Panc1 (cell line): Measurements from ENCODE around the gene IAPP. TPM values are rescaled to one million over a fixed set of nuclear protein-coding genes. Genes with fewer than 3 reads are reported as not detected.

ENCODE experiments used
- ATAC-seq: fragments of 200-7000 bp; cut with Tn5 transposase; 2 replicates; pipeline ENCODE4 v1.9.1; 2020; ENCODE audit warnings: mild to moderate bottlenecking, moderate library complexity
- BruUV-seq: library from RNA; stranded (reverse); fragments of 400-500 nt; replicated peaks from 2 replicates; lab custom pipeline; 2021; lab: Mats Ljungman, UMichigan
- CTCF ChIA-PET: fragments of 300-600 bp; sonication (Branson Sonifier 250); formaldehyde crosslinking; loops from one replicate; lab custom pipeline; 2022; ENCODE audit warnings: antibody characterized with exemption; lab: Charles Lee
- POLR2A ChIA-PET: fragments of 300-600 bp; sonication (Branson Sonifier 250); formaldehyde crosslinking; loops from one replicate; lab custom pipeline; 2022; ENCODE audit warnings: antibody characterized with exemption; lab: Charles Lee
- DNase-seq: peaks from one replicate; pipeline ENCODE4 v3.0.0-alpha.2; 2010; ENCODE audit warnings: low read depth, low spot score
- H3K27ac ChIP-seq: 2 replicates; pipeline ENCODE4 v1.5.1; 2011; ENCODE audit warnings: mild to moderate bottlenecking, low read length, inconsistent platforms
- H3K27me3 ChIP-seq: fragments of 200-500 bp; sonication (Bioruptor generic); 2 replicates; pipeline ENCODE4 v1.6.0; 2014; ENCODE audit warnings: low read length, inconsistent platforms; ENCODE audit not compliant: control insufficient read depth, insufficient read depth
- H3K36me3 ChIP-seq: fragments of 200-500 bp; sonication (Bioruptor generic); 2 replicates; pipeline ENCODE4 v1.5.1; 2014; ENCODE audit warnings: inconsistent platforms, mild to moderate bottlenecking, low read length, moderate library complexity; ENCODE audit not compliant: control insufficient read depth, insufficient read depth
- H3K4me1 ChIP-seq: 2 replicates; pipeline ENCODE4 v1.5.1; 2011; ENCODE audit warnings: inconsistent platforms, mild to moderate bottlenecking, low read length, moderate library complexity; ENCODE audit not compliant: control insufficient read depth, insufficient read depth
- H3K4me3 ChIP-seq, 2 experiments: 2 replicates each; pipeline ENCODE4 v1.5.1; 2011 to 2012; ENCODE audit warnings: low read depth in 2 of 2, low read length in 2 of 2, mild to moderate bottlenecking in 2 of 2, inconsistent platforms in 1 of 2, moderate library complexity in 1 of 2
- H3K9me3 ChIP-seq: fragments of 200-500 bp; sonication (Bioruptor generic); 2 replicates; pipeline ENCODE4 v1.5.1; 2014; ENCODE audit warnings: low read depth, mild to moderate bottlenecking, inconsistent platforms, low read length, moderate library complexity; ENCODE audit not compliant: control insufficient read depth, insufficient read depth
- POLR2AphosphoS5 ChIP-seq: IDR thresholded peaks from 2 replicates; pipeline ENCODE4 v1.6.1; 2012; ENCODE audit warnings: mild to moderate bottlenecking, low read depth, low read length, moderate library complexity
- REST ChIP-seq, 2 experiments: IDR thresholded peaks; 2 replicates each; pipeline ENCODE4 v1.6.1; 2011 to 2012; ENCODE audit warnings: low read depth in 2 of 2, control low read depth in 1 of 2, low read length in 1 of 2, mild to moderate bottlenecking in 1 of 2, moderate library complexity in 1 of 2; ENCODE audit not compliant: insufficient read depth in 1 of 2
- SIN3A ChIP-seq: IDR thresholded peaks from 2 replicates; pipeline ENCODE4 v1.6.1; 2012; ENCODE audit warnings: low read depth, mild to moderate bottlenecking, low read length, moderate library complexity, borderline replicate concordance; ENCODE audit not compliant: insufficient read depth
- TCF7L2 ChIP-seq: IDR thresholded peaks from 2 replicates; pipeline ENCODE4 v1.6.1; 2011; ENCODE audit warnings: mild to moderate bottlenecking, low read depth, low read length, inconsistent platforms
- in situ Hi-C: cut with HindIII; loops from 2 replicates; pipeline ENCODE4 v1.10.0; 2016; ENCODE audit warnings: low sequenced_read_pairs, low pct_unique_long_range_greater_than_20kb
- intact Hi-C: fragments of 100-400 bp; cut with micrococcal nuclease; formaldehyde crosslinking; loops from one replicate; pipeline ENCODE4 v1.10.0; 2022; ENCODE audit not compliant: unreplicated experiment
- total RNA-seq: library from RNA; stranded (reverse); gene quantifications from one replicate; pipeline ENCODE4 v1.2.1, GENCODE V29; 2021; ENCODE audit not compliant: unreplicated experiment
- TF ChIP-seq, protein P1 (sequence below): fragments of 450-650 bp; IDR thresholded peaks from 2 replicates; pipeline ENCODE4 v1.5.1; 2017; ENCODE audit warnings: mild to moderate bottlenecking

The IAPP gene
- total RNA-seq, 1 experiment from 2014 or later: not detected

DNA sequence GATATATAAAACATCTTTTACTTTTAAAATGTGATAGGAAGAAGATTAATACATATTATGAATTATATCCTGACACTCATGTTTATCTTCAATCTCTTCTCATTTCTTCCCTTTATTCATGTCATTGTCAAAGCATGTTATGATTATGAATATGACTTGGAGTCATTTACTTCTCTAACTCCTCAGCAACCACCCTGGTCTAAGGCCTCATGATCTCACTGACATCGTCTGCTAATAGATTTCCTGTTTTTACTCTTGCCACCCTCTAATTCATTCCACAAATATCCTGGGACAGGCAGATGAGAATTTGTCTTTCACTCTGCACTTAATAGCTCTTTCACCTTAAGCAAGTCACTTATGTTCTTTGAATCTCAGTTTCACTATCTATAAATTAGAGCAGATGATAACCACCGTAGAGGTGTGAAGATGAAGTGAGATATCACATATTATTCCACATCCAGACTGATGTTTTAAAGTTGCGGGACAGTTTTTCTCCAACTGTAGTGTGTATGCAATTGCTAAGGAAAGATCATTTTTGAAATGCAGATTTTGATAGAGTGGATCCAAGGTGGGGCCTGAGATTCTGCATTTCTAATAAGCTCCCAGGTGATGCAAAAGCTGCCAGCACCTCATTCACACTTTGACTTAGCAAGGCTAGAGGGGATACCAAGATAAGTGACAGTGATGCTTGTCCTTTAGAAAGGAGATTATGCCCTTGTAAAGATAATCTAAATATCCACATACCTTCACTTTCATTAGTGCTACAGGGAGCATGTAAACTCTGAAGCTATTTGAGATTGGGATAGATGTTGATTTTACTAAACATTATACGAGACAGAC lies 3.3 kb upstream of the IAPP start:
- intact Hi-C loops: no loop called here
- no peak for ATAC-seq
- no TSS peak for BruUV-seq
- no peaks in the 10 kb centered on the region for H3K4me1 ChIP-seq
- no peaks in the 10 kb centered on the region for H3K27me3 ChIP-seq
- DNase-seq: no peak
- H3K36me3 ChIP-seq: no peaks in the 10 kb centered on the region
- ChIA-PET POLR2A (no interaction called here), CTCF (no interaction called here)
- H3K27ac ChIP-seq: no peak overlapping the region
- no peaks in the 10 kb centered on the region for H3K9me3 ChIP-seq
- no peak for TF ChIP-seq TCF7L2
- TF ChIP-seq, protein P1, sequence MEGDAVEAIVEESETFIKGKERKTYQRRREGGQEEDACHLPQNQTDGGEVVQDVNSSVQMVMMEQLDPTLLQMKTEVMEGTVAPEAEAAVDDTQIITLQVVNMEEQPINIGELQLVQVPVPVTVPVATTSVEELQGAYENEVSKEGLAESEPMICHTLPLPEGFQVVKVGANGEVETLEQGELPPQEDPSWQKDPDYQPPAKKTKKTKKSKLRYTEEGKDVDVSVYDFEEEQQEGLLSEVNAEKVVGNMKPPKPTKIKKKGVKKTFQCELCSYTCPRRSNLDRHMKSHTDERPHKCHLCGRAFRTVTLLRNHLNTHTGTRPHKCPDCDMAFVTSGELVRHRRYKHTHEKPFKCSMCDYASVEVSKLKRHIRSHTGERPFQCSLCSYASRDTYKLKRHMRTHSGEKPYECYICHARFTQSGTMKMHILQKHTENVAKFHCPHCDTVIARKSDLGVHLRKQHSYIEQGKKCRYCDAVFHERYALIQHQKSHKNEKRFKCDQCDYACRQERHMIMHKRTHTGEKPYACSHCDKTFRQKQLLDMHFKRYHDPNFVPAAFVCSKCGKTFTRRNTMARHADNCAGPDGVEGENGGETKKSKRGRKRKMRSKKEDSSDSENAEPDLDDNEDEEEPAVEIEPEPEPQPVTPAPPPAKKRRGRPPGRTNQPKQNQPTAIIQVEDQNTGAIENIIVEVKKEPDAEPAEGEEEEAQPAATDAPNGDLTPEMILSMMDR: no peak
- no peak for TF ChIP-seq SIN3A
- no peak for TF ChIP-seq REST (IDR thresholded peaks at IDR 0.05; ENCODE audit: insufficient read depth in 1 of 2, low read depth in 2 of 2, low read length in 1 of 2)
- TF ChIP-seq POLR2AphosphoS5: no peak
- in situ Hi-C loops: no loop called here
- no peak overlapping the region for H3K4me3 ChIP-seq

DNA sequence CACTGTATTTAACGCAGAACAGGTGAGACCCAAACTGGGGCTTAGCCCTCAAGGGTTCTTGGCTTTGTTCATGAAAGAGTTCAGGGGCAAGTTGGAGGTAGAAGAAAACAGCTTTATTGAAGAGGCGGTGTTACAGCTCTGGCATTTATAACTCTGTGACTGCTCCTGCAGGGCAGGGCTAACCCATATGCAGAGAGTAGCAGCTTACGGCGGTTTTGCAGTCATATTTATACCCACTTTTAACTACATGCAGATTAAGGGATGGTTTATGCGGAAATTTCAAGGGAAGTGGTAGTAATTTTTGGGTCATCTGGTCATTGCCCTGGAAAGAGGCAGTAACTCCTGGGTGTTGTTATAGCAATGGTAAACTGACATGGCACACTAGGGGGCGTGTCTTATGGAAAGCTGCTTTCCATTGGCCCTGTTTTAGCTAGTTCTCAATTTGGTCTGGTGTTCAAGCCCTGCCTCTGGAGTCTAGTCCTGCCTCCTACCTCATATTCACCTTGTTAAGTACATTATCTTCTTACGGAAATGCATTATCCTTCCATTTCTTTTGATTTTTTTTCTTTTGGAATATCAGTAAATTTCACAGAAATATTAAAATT lies 1.8 kb upstream of the IAPP start:
- H3K36me3 ChIP-seq: no peaks in the 10 kb centered on the region
- intact Hi-C loops (no loop called here), in situ Hi-C loops (no loop called here)
- H3K27me3 ChIP-seq: no peaks in the 10 kb centered on the region
- DNase-seq (no peak), ATAC-seq (no peak)
- CTCF ChIA-PET: no interaction called here
- POLR2A ChIA-PET: no interaction called here
- H3K4me3 ChIP-seq: no peak overlapping the region
- no peaks in the 10 kb centered on the region for H3K4me1 ChIP-seq
- no peak overlapping the region for H3K27ac ChIP-seq
- no TSS peak for BruUV-seq
- H3K9me3 ChIP-seq: no peaks in the 10 kb centered on the region
- TF ChIP-seq, protein P1: no peak
- TF ChIP-seq TCF7L2 (no peak), SIN3A (no peak), POLR2AphosphoS5 (no peak), REST (IDR thresholded peaks at IDR 0.05; ENCODE audit: insufficient read depth in 1 of 2, low read depth in 2 of 2, low read length in 1 of 2) (no peak)
